Spinal cord (tissue), 10 donors: Measurements from ENCODE around the gene TEX2. TPM values are rescaled to one million over a fixed set of nuclear protein-coding genes. Genes with fewer than 3 reads are reported as not detected.

Source experiments
- DNase-seq, 6 donors: peaks; one replicate each; pipeline versions ENCODE4 v3.0.0 to v3.0.0-alpha.2; 2013 to 2015; ENCODE audit warnings: low spot score in 6 of 6, low read depth in 4 of 6
- H3K27ac ChIP-seq: one replicate; pipeline ENCODE4 v1.5.1; 2013; ENCODE audit warnings: low read depth, low read length, control low read depth
- H3K27me3 ChIP-seq: one replicate; pipeline ENCODE4 v1.6.1; 2013; ENCODE audit warnings: low read length; ENCODE audit not compliant: control insufficient read depth, insufficient read depth
- H3K36me3 ChIP-seq: one replicate; pipeline ENCODE4 v1.6.1; 2013; ENCODE audit warnings: low read length; ENCODE audit not compliant: control insufficient read depth, insufficient read depth
- H3K4me1 ChIP-seq: one replicate; pipeline ENCODE4 v1.6.1; 2013; ENCODE audit warnings: low read length; ENCODE audit not compliant: control insufficient read depth, insufficient read depth
- H3K4me3 ChIP-seq: one replicate; pipeline ENCODE4 v1.5.1; 2013; ENCODE audit warnings: low read depth, low read length, control low read depth
- H3K9me3 ChIP-seq: one replicate; pipeline ENCODE4 v1.6.1; 2013; ENCODE audit warnings: low read length; ENCODE audit not compliant: control insufficient read depth, insufficient read depth
- WGBS: methylation state at CpG from one replicate; pipeline ENCODE4 v1.1.5; 2013; ENCODE audit warnings: missing lambda C conversion rate; ENCODE audit not compliant: insufficient coverage; 5-methylcytosine and 5-hydroxymethylcytosine counted together
- polyA plus RNA-seq, 2 donors: library from polyadenylated mRNA; unstranded; fragments of 120-200 nt; gene quantifications; one replicate each; pipeline ENCODE4 v1.2.1, GENCODE V29; 2013; ENCODE audit not compliant: insufficient read length in 2 of 2
- total RNA-seq, 2 donors: library from RNA; depleted of rRNA in 1 of 2; stranded (reverse); fragments of 120-200 nt in 1 of 2; fragments of >200 nt in 1 of 2; gene quantifications; one replicate each; pipeline versions ENCODE4 v1.2.3 to v1.2.4, GENCODE V29; 2013 to 2014
- donor health status: healthy.

TEX2 gene
- total and polyA plus RNA-seq, 4 donors, result 35.4 to 54.9 (median 38.5) TPM

DNA sequence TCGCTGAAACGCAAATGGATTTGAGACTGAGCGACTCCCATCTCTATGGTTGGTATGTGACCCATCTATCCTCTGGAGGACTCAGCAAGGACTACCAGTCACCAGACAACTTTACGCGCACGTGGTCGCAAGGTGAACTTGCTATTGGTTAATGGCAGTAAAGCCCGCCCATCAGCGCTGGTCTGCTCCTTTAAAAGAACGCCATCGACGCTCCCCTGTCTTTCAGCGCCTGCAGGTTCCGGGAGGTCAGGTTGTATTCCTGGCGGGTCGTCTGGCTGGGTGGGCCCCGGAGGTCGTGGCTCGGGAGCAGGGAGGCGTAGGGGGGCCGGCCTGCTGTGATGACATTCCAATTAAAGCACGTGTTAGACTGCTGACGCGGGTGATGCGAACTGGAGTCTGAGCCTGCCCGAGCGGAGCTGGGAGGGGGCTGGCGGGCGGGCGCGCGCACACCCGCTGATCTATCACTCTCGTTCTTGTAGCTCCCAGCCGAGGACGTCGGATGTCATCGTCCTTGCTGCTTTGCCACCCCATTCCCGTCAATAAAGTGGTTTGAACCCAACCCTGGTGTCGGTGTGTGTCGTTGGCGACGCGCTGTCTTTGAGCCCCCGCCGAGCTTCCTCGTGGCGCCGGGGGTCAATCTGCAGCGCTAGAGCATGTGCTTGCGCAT is 117.2 kb downstream of the TEX2 start:
- DNase-seq, result peak; percentile 92 to 99 (median 98)
- Histone ChIP-seq H3K36me3 (peaks cover 6% of the 10 kb centered on the region), H3K9me3 (no peaks in the 10 kb centered on the region), H3K4me1 (peaks cover 8% of the 10 kb centered on the region), H3K4me3 (peak overlapping the region; percentile 93), H3K27ac (peak overlapping the region; percentile 96), H3K27me3 (no peaks in the 10 kb centered on the region)
- under 1% methylated on average over 51 of the region's 51 CpGs for WGBS

DNA sequence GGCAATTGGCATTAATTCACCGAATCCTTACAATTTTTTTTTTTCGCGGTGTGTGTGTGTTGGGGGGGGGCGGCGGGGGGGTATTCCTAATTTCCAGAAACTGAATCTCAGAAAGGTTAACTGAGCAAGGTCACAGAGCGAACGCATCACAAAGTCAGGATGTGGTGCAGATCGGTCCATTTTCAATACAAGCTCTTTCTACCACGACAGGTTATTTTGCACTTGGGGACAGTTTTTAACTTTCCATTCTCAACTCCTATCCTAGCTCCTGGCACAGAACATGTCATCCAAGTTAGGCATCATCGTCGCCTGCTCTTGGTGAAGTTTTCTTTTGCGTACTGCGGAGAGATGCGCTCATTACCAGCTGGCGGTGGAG is 117.7 kb downstream of the TEX2 start:
- 0% methylated on average over 7 of the region's 15 CpGs for WGBS
- Histone ChIP-seq H3K27me3 (no peaks in the 10 kb centered on the region), H3K4me3 (peak overlapping the region; percentile 93), H3K27ac (peak overlapping the region; percentile 96), H3K9me3 (no peaks in the 10 kb centered on the region), H3K36me3 (peaks cover 5% of the 10 kb centered on the region), H3K4me1 (peaks cover 8% of the 10 kb centered on the region)
- DNase-seq, result no peak

DNA sequence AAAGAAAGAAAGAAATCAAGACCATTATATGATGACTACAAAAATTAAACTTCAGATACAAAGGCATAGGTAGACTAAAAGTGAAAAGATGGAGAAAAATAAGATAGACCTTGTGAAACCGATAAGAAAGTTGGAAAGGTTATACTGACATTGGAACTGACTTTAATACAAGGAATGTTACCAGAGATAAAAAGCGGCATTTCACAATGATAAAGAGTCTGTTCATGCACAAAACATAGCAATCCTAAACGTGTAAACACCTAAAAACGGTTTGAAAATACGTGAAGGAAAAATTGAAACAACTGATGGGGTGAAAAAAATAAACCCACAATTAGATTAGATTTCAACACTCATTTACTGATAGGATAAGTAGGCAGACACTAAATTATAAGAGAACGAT is 123.5 kb downstream of the TEX2 start:
- WGBS, result no CpG with 5 or more reads among the region's 6 CpGs
- Histone ChIP-seq H3K27me3 (no peaks in the 10 kb centered on the region), H3K36me3 (no peaks in the 10 kb centered on the region), H3K27ac (no peak overlapping the region), H3K4me3 (no peak overlapping the region), H3K4me1 (no peaks in the 10 kb centered on the region), H3K9me3 (no peaks in the 10 kb centered on the region)
- DNase-seq, result no peak

DNA sequence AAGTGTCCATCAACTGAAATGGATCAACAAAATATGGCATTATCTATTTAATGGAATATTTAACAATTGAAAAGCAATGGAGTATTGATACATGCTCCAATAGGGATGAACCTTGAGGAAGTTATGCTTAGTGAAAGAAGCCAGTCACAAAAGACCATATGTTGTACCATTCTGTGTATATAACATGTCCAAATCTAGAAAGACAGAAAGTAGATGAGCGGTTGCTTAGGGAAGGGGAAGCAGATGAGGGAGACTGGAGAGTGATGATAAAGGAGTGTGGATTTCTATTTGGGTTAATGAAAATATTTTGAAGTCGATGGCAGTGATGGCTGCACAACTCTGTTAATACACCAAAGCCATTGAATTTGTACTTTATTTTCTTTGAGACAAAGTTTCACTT is 124.6 kb downstream of the TEX2 start:
- DNase-seq, result no peak
- Histone ChIP-seq H3K27me3 (no peaks in the 10 kb centered on the region), H3K4me1 (no peaks in the 10 kb centered on the region), H3K36me3 (no peaks in the 10 kb centered on the region), H3K27ac (no peak overlapping the region), H3K9me3 (no peaks in the 10 kb centered on the region), H3K4me3 (no peak overlapping the region)
- WGBS, result 100% methylated on average over 1 of the region's 2 CpGs

DNA sequence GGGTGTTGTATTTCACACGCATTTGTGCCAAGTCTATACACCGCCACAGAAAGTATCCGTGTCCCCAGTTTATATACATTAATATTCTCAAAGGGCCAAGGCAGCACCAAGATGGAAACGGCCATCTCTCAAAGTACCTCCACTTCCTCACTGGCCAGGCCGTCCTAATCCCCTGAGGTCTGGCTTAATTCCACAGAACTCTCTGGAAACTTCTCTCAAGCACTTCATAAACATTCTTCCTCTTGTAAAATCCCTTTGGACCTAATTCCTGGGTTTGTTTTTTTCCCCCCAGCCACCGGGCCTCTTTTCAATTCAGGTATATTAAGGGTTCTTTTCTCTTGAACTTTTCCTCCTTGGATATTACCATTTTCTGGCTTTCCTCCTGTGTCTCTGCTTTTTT is 128.1 kb downstream of the TEX2 start:
- no peak for DNase-seq
- H3K36me3 ChIP-seq, result no peaks in the 10 kb centered on the region
- H3K27ac ChIP-seq, result no peak overlapping the region
- H3K4me3 ChIP-seq, result no peak overlapping the region
- no peaks in the 10 kb centered on the region for H3K9me3 ChIP-seq
- H3K4me1 ChIP-seq, result peaks cover 5% of the 10 kb centered on the region
- whole genome bisulfite sequencing, result 67% methylated on average over 5 of the region's 6 CpGs
- H3K27me3 ChIP-seq, result no peaks in the 10 kb centered on the region

DNA sequence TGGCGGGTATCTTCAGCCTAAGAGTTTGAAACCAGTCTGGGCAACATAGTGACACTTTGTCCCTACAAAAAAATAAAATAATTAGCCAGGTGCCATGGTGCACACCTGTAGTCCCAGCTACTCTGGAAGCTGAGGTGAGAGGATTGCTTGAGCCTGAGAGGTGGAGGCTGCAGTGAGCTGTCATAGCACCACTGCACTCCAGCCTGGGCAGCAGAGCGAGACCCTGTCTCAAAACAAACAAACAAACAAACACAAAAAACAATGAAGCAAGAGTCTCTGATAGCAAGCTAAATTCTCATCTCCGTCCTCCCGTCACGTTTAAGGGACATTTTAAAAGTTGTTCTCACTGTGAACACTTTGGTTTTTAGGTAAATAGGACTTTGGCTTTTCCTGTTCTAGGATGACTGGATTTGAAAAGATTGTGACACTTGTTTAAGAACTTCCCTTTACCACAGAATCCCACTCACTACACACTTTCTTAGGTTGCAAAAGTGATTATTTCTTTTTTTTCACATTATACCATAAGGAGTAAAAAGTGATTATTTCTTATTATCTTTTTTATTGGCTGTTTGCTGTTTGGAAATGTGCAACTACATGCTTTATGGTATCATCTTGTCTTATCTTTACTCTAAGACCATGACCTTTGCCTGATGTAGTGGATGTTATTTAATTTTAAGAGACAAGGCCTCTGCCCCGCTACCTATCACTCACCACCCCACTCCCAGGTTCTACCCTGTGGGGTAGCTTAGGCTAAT is 128.7 kb downstream of the TEX2 start:
- no CpG with 5 or more reads among the region's 6 CpGs for WGBS

DNA sequence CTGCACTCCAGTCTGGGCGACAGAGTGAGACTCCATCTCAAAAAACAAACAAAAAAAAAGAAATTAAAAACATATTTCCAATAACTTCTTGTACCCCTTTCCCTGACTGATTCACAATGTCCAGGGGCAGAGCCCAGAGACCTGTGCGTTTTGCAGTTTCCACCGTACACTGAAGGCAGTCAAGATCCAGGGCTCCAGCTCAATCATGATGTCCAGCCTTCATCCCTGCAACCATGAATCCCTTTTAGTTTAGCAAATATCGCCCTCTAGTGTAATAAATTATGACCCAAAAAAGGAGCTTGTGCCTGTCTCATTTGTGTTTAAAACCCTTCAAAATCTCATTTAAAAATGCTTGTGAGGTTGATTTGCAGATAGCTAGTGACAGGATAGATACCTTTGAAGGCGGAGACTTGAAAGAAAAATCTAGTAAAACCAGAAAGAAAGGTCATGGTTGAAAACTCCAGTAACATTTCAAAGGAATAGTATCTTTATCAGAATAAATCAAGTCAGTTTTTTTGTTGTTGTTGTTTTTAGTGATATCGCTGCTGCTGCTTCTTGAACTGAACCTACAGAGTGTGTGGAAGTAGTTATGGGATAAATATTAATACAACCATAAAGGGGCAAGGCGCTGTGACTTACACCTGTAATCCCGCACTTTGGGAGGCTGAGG is 129.4 kb downstream of the TEX2 start:
- peak in 2 of 6 donors; percentile 89 to 92 for DNase-seq
- Histone ChIP-seq H3K4me3 (no peak overlapping the region), H3K4me1 (peaks cover 9% of the 10 kb centered on the region), H3K9me3 (no peaks in the 10 kb centered on the region), H3K27ac (no peak overlapping the region), H3K36me3 (no peaks in the 10 kb centered on the region), H3K27me3 (no peaks in the 10 kb centered on the region)
- WGBS, result 0% methylated on average over 2 of the region's 8 CpGs

More for the DNA sequence above, 128.7 kb downstream of the TEX2 start:
- DNase-seq, result no peak
- no peaks in the 10 kb centered on the region for H3K9me3 ChIP-seq
- peaks cover 5% of the 10 kb centered on the region for H3K4me1 ChIP-seq
- no peak overlapping the region for H3K27ac ChIP-seq
- H3K27me3 ChIP-seq, result no peaks in the 10 kb centered on the region
- H3K4me3 ChIP-seq, result no peak overlapping the region
- no peaks in the 10 kb centered on the region for H3K36me3 ChIP-seq

DNA sequence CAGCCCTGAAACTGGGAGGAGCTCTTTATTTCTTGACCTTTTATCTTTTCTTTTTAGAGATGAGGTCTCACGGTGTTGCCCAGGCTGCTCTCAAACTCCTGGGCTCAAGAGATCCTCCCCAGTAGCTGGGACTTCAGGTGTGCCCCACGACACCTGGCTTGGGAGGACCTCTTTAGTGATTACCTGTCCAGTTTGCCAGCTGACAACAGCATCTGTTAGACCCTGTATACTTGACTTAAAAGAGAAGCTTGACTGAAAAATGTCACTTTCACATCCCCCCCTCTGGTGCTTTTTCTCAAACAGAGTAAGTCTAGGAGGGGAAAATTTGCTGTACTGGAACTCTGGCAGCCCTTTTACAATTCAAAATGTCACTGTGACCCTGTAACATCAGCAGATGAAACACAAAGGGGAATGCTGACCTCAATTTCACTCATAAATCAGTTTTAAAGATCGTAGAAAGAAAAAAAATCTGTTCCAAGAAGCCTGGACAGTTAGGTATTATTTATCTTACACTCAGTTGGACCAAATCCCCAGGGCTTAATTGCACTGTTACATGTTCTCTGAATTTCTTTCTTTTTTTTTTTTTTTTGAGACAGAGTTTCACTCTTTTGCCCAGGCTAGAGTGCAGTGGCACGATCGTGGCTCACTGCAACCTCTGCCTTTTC is 131.3 kb downstream of the TEX2 start:
- H3K9me3 ChIP-seq, result no peaks in the 10 kb centered on the region
- no peak for DNase-seq
- 90% methylated on average over 4 of the region's 5 CpGs for WGBS
- no peaks in the 10 kb centered on the region for H3K27me3 ChIP-seq
- H3K4me3 ChIP-seq, result no peak overlapping the region
- peaks cover 9% of the 10 kb centered on the region for H3K4me1 ChIP-seq
- no peaks in the 10 kb centered on the region for H3K36me3 ChIP-seq
- no peak overlapping the region for H3K27ac ChIP-seq

DNA sequence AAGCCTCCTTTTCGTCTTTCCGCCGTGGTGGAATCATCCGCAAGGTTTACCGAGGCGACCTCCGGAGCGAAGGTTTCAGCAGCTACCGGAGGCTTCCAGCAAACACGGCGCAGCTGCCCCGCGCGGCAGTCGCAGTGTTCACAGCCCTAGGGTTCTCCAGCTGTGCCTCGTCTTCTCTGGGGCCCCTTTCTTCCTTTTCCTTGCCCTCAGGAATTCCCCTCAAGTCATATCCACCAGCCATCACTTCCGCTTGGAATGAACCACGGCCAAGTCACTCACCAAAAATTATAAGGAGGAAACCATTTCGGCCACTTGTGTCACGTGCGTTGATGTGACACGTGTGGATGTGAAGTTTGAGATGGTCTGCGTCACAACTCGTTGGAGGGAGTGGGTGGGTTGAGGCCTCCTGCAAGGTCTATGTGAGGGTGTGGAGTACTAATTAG is 132.5 kb downstream of the TEX2 start:
- Histone ChIP-seq H3K4me3 (peak overlapping the region; percentile 45), H3K27me3 (no peaks in the 10 kb centered on the region), H3K36me3 (no peaks in the 10 kb centered on the region), H3K4me1 (peaks cover 9% of the 10 kb centered on the region), H3K9me3 (no peaks in the 10 kb centered on the region), H3K27ac (peak overlapping the region; percentile 83)
- WGBS, result 20% methylated on average over 22 of the region's 24 CpGs
- no peak for DNase-seq
